Muscle layer of duodenum (tissue), 2 donors: ENCODE results near the gene C17orf75.
"Not testable (repeated sequence)": the region's sequence is repeated elsewhere in the genome, so short reads cannot be mapped to it uniquely, and the experiment has no call there.

Experiments
- H3K27ac ChIP-seq: one replicate; pipeline ENCODE4 v1.7.0; 2013; ENCODE audit warnings: mild to moderate bottlenecking, low read length
- H3K27me3 ChIP-seq: one replicate; pipeline ENCODE4 v1.7.0; 2013; ENCODE audit warnings: low read depth, mild to moderate bottlenecking, control low read depth, low read length
- H3K36me3 ChIP-seq, 2 donors: one replicate each; pipeline ENCODE4 v1.7.0; 2013; ENCODE audit warnings: low read length in 2 of 2, control low read depth in 1 of 2, mild to moderate bottlenecking in 1 of 2; ENCODE audit not compliant: insufficient read depth in 2 of 2, control insufficient read depth in 1 of 2
- H3K4me1 ChIP-seq, 2 donors: one replicate each; pipeline ENCODE4 v1.7.0; 2013; ENCODE audit warnings: low read length in 2 of 2, mild to moderate bottlenecking in 2 of 2, control low read depth in 1 of 2, moderate library complexity in 1 of 2; ENCODE audit not compliant: insufficient read depth in 2 of 2, control insufficient read depth in 1 of 2
- H3K4me3 ChIP-seq, 2 donors: one replicate each; pipeline ENCODE4 v1.7.0; 2013; ENCODE audit warnings: low read length in 2 of 2, low read depth in 1 of 2, mild to moderate bottlenecking in 1 of 2
- H3K9me3 ChIP-seq, 2 donors: one replicate each; pipeline ENCODE4 v1.7.0; 2013; ENCODE audit warnings: low read length in 2 of 2, control low read depth in 1 of 2, mild to moderate bottlenecking in 1 of 2; ENCODE audit not compliant: control insufficient read depth in 1 of 2
- donor health status: healthy.

C17orf75 gene

DNA sequence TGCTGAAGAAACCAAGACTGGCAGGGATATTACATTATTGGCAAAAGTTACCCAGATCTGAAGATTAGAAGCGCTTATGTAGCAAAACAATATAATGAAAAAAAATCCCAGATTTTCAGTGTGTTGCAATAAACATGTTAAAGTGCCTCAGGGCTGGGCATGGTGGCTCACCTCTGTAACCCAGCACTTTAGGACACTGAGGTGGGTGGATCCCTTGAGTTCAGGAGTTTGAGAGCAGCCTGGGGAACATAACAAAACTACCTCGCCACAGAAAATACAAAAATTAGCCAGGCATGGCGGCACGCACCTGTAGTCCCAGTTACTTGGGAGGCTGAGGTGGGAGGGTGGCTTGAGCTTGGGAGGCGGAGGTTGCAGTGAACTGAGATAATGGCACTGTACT is 14.8 kb upstream of the C17orf75 start:
- H3K27me3 ChIP-seq = no peaks in the 10 kb centered on the region
- H3K9me3 ChIP-seq = no peaks in the 10 kb centered on the region
- peaks cover 45 to 48% of the 10 kb centered on the region in 2 donors for H3K36me3 ChIP-seq
- peaks cover 0 to 48% of the 10 kb centered on the region in 2 donors for H3K4me1 ChIP-seq
- peak overlapping the region in 1 of 2 donors; percentile 12 for H3K4me3 ChIP-seq
- no peak overlapping the region for H3K27ac ChIP-seq

DNA sequence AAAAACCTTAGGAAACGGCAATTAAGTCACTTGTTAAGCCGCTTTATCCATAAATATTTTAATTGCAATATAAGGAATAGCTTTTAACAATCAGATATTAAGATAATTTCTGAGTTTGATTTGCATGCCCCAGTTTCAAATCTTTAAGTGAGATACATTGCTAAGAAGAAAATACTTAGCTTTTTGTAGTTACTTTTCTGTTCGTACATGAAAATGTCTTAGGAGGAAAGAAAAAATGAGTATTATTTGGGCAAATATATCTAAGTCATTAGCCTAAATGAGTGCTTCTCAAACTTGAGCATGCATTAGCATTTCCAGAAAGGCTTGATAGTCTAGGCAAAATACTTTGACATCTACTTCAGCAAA is 14.4 kb upstream of the C17orf75 start:
- peak overlapping the region in 1 of 2 donors; percentile 12 for H3K4me3 ChIP-seq
- H3K4me1 ChIP-seq = peaks cover 0 to 51% of the 10 kb centered on the region in 2 donors
- H3K27ac ChIP-seq = no peak overlapping the region
- no peaks in the 10 kb centered on the region for H3K27me3 ChIP-seq
- H3K36me3 ChIP-seq = peaks cover 41 to 44% of the 10 kb centered on the region in 2 donors
- H3K9me3 ChIP-seq = no peaks in the 10 kb centered on the region

DNA sequence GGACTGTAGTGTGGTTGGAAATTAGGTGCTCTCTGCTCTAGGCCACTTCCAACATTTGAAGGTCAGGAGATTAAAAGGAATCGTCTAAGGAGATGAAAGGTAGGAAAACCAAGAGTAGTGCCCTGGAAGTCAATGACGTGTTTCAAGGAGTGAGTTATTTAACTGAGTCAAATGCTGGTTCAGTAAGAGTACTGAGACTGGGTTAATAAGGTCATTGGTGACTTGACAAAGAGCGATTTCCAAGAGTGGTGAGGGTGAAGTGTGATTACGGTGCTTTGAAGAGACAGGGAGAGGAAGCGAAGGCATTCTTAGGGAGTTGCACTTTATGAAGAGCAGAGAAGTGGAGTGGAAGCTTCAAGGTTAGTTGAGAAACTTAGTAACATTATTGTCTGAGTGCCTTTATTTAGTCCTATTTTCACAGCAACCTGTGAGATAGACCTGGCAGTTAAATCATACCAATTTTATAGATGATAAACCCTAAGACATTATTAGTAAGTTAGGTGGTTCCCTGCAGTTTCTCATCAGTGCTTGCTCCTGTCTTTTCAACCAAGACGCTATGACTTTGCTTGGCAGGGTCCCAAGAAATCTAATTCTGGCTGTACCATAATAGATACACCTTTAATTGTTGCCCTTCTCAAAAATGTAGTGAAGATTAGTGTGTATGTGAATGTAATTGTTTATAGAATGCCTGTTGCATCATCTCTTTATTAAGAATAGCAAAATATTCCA is 13.8 kb upstream of the C17orf75 start:
- Histone ChIP-seq H3K36me3 (peaks cover 35 to 38% of the 10 kb centered on the region in 2 donors), H3K4me1 (peaks cover 0 to 51% of the 10 kb centered on the region in 2 donors), H3K27ac (no peak overlapping the region), H3K4me3 (peak overlapping the region in 1 of 2 donors; percentile 34), H3K27me3 (no peaks in the 10 kb centered on the region), H3K9me3 (no peaks in the 10 kb centered on the region)

DNA sequence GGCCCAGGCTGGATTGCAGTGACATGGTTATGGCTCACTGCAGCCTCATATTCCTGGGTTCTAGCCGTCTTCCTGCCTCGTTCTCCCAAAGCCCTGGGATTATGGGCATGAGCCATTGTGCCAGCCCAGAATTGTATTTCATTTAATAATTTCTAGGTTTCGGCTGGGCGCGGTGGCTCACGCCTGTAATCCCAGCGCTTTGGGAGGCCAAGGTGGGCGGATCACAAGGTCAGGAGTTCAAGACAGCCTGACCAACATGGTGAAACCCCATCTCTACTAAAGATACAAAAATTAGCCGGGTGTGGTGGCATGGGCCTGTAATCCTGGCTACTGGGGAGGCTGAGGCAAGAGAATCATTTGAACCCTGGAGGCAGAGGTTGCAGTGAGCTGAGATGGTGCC is 10.8 kb upstream of the C17orf75 start:
- H3K27ac ChIP-seq, H3K9me3 ChIP-seq, H3K27me3 ChIP-seq: not testable (repeated sequence)
- peaks cover 0 to 61% of the 10 kb centered on the region in 2 donors for H3K4me1 ChIP-seq
- peaks cover 20 to 27% of the 10 kb centered on the region in 2 donors for H3K36me3 ChIP-seq
- H3K4me3 ChIP-seq = peak overlapping the region; percentile 79 to 97

DNA sequence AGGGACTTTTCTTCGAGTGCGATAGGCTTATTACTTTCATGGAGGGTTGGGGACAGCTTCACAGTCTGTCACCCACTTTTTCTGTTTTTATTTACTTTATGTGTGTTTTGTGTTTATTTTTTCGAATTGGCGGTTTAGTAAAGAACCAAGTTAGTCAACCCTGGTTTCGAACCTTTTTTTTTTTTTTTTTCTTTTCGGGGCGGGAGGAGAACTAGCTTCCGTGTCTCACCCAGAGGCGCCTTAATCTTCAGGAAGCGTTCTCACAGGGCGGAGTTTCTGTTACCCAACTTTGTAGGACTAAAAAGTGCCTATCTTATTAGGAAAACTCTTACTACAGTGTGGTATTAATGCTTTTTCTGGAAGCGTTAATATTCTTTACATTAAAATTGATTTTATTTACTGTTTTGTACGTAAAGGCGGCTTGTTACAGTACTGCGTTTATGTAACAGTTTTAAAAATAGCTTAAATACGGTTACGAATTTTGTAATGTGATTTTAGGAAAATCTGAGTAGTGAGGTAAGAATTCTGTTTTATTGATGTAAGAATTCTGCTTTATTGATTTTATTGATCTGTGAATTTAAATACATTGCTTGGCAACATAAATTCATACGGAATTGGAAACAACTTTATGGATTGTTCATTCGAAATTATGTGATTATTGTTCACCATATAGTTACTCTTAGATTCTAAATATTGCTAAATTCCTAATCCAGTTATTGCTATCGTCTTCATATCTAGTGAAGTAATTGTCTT is 8.9 kb upstream of the C17orf75 start:
- peak overlapping the region; percentile 100 for H3K27ac ChIP-seq
- peaks cover 15 to 27% of the 10 kb centered on the region in 2 donors for H3K36me3 ChIP-seq
- no peaks in the 10 kb centered on the region for H3K27me3 ChIP-seq
- H3K4me1 ChIP-seq = peaks cover 0 to 49% of the 10 kb centered on the region in 2 donors
- no peaks in the 10 kb centered on the region for H3K9me3 ChIP-seq
- H3K4me3 ChIP-seq = peak overlapping the region; percentile 79 to 97

DNA sequence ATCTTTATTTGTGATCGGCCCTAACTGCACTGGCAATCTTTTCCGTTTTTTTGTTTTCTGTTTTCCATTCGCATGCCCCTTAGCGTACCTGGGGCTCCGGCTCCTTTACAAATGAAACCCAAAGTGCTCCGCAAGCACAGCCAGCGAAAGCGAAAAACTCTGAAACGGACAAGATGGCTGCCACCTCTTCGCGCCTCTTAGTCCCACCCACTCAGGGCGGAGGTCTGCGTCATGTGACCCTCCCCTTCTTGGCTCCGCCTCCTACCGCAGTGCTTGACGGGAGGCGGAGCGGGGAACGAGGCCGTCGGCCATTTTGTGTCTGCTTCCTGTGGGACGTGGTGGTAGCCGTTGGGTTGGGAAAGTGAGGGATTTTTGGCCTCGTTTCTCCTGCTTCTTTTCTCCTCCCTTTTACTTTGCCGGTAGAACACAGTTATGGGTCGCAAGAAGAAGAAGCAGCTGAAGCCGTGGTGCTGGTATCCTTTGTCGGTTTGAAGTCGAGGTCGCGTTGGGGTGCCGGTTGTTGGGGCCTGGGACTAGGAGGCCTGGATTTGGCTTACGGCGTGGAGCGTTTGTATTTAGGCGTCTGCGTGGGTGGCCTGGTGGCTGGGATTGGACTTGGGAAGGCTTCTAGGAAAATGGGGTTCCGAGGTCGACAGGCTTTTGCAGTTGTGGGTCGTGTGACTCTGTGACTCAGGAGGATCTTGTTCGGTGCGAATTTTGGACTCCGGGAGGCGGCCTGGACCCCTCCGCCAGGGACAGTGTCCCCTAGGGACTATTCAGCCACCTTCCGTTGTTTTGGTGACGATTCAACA is 8.1 kb upstream of the C17orf75 start, which contains the start of gene ZNF207:
Gene ZNF207 (plus strand): TSS at position 304 of the 812 bp plus-strand sequence. CDS start 129 bp downstream, at position 433.
- H3K4me3 ChIP-seq = peak within 1 kb of the TSS; percentile 79 to 97
- H3K36me3 ChIP-seq = peaks cover 7 to 20% of the 10 kb centered on the region in 2 donors
- peak within 1 kb of the TSS; percentile 100 for H3K27ac ChIP-seq
- H3K4me1 ChIP-seq = peaks cover 0 to 41% of the 10 kb centered on the region in 2 donors
- no peaks in the 10 kb centered on the region for H3K9me3 ChIP-seq
- H3K27me3 ChIP-seq = no peaks in the 10 kb centered on the region

DNA sequence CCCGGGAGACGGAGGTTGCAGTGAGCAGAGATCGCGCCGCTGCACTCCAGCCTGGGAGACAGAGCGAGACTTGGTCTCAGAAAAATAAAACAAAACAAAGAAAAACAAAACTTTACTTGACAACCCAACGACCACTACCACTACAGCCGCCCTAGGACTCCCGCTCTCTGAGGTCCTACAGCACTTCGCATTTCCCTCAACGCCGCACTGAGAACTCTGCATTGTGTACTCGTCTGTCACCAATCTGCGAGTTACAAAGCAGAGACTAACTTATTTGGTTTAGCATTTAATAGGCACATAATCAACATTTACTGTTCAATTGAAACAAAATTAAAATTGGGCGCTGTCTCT is 7.5 kb upstream of the C17orf75 start:
- H3K27ac ChIP-seq = peak overlapping the region; percentile 100
- H3K27me3 ChIP-seq = no peaks in the 10 kb centered on the region
- peak overlapping the region; percentile 79 to 97 for H3K4me3 ChIP-seq

DNA sequence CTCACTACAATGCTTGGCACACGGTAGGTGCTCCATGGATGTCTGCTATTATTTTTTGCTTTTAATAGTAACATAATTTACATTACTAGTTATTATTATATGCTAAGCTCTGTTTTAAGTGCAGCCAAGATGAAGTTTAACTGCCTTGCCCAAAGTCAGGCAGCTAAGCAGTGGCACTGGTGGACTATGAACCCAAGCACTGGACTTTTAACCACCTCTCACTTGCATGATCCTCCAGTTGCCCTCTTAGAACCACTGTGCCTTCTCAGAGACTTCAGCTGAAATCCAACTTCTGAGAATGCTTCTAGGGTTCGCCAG is 6.5 kb upstream of the C17orf75 start:
- no peak overlapping the region for H3K4me3 ChIP-seq
- peaks cover 0 to 29% of the 10 kb centered on the region in 2 donors for H3K4me1 ChIP-seq
- peaks cover 6 to 8% of the 10 kb centered on the region in 2 donors for H3K36me3 ChIP-seq
- H3K27me3 ChIP-seq = no peaks in the 10 kb centered on the region
- no peak overlapping the region for H3K27ac ChIP-seq
- no peaks in the 10 kb centered on the region for H3K9me3 ChIP-seq

More for the DNA sequence above, 7.5 kb upstream of the C17orf75 start:
- H3K9me3 ChIP-seq = no peaks in the 10 kb centered on the region
- peaks cover 6 to 16% of the 10 kb centered on the region in 2 donors for H3K36me3 ChIP-seq
- peaks cover 0 to 36% of the 10 kb centered on the region in 2 donors for H3K4me1 ChIP-seq

DNA sequence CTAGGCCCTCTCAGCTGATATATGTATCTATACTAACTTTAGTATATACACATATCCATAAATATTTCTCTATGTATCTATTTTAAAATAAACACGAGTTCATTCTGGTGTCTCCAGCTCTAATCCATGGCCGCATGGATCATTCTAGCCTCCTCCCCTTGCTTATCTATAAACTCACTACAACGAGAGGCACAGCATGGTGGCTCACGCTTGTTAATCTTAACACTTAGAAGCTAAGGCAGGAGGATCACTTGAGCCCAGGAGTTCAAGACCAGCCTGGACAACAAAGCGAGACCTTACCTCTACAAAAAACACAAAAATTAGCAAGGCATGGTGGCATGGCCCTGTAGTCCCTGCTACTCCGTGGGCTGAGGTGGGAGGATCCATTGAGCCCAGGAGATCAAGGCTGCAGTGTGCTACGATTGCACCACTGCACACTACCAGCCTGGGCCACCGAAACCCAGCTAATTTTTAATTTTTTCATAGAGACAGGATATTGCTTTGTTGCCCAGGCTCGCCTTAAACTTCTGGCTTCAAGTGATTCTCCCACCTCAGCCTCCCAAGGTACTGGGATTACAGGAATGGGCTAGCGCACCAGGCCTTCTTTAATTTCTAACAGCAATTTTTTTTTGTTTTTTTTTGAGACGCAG is 4.1 kb upstream of the C17orf75 start:
- no peaks in the 10 kb centered on the region for H3K27me3 ChIP-seq
- no peak overlapping the region for H3K27ac ChIP-seq
- H3K36me3 ChIP-seq = peaks cover 0 to 8% of the 10 kb centered on the region in 2 donors
- peaks cover 5 to 19% of the 10 kb centered on the region in 2 donors for H3K4me1 ChIP-seq
- no peaks in the 10 kb centered on the region for H3K9me3 ChIP-seq
- no peak overlapping the region for H3K4me3 ChIP-seq

DNA sequence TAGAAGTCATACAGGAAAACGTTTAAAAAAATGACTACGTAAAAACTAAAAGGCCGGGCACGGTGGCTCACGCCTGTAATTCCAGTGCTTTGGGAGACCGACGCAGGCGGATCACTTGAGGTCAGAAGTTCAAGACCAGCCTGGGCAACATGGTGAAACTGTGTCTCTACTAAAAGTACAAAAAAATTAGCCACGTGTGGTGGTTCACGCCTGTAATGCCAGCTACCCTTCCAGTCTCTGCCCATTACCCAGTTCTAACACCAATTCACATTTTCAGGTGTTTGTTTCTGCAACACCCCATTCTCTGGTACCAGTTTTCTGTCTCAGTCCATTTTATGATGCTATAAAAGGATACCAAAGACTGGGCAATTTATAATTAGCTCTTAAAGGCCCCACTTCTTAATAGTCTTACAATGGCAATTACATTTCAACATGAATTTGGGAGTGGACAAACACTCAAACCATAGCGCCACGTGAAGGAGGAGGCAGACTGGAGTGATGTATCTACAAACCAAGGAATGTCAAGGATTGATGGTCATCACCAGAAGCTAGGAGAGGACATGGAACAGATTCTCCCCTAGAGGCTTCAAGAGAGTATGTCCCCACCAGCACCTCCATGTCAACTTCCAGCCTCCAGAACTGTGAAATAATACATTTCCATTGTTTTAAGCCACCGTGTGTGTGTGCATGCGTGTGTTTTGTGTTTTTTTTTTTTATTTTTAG is 791 bp upstream of the C17orf75 start:
- H3K4me3 ChIP-seq = peak overlapping the region; percentile 66 to 82
- no peaks in the 10 kb centered on the region for H3K27me3 ChIP-seq
- H3K27ac ChIP-seq = peak overlapping the region; percentile 69
- H3K4me1 ChIP-seq = peaks cover 6 to 12% of the 10 kb centered on the region in 2 donors
- H3K9me3 ChIP-seq = no peaks in the 10 kb centered on the region
- peaks cover 4 to 13% of the 10 kb centered on the region in 2 donors for H3K36me3 ChIP-seq
